Stimulated activated CD8-positive, alpha-beta memory T cell treated with anti-CD3 and anti-CD28 coated beads, Interleukin-12 subunit alpha, Interleukin-12 subunit beta, amount 100 ng/mL, for 4 hours (primary cell): ENCODE data around the gene WNT3A.
A peak's percentile ranks its signal among the peaks of the same experiment; 100 is the strongest.

ENCODE experiments used
- DNase-seq: peaks from one replicate; pipeline ENCODE4 v3.0.0-alpha.2; 2020; ENCODE audit warnings: low read depth

WNT3A gene

GRCh38 chr1:228070173-228070572 is 63.4 kb downstream of the WNT3A start:
- no peak for DNase-seq

- no peak for DNase-seq
These were observed 64.1 kb downstream of the WNT3A start for GRCh38 chr1:228070851-228071250.

- DNase-seq: no peak
These were observed 65.2 kb downstream of the WNT3A start for GRCh38 chr1:228071839-228072657.

DNA sequence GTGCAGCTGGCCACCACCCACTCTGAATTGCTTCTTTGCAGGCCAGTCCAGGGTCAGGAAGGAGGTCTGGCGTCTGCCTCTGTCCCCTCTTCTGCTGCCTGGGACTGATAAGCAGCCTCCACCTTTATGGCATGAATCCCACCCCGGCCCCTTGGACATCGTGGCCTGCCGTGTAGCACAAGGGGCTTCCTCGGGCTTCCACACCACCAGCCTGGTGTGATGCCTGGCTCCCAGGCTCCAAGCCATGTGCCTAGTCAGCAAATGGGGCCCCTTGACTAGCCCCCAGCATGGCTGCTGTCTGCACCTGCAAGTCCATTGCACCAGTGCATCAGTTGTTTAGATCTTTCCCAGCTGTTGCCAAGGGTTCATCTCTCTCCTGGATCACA is 65.9 kb downstream of the WNT3A start:
- no peak for DNase-seq

- DNase-seq: no peak
These were observed 66.5 kb downstream of the WNT3A start for GRCh38 chr1:228073061-228073856.

GRCh38 chr1:228073857-228074545 is 67.2 kb downstream of the WNT3A start:
- no peak for DNase-seq

- no peak for DNase-seq
These were observed 68.3 kb downstream of the WNT3A start for GRCh38 chr1:228074954-228075730.

DNA sequence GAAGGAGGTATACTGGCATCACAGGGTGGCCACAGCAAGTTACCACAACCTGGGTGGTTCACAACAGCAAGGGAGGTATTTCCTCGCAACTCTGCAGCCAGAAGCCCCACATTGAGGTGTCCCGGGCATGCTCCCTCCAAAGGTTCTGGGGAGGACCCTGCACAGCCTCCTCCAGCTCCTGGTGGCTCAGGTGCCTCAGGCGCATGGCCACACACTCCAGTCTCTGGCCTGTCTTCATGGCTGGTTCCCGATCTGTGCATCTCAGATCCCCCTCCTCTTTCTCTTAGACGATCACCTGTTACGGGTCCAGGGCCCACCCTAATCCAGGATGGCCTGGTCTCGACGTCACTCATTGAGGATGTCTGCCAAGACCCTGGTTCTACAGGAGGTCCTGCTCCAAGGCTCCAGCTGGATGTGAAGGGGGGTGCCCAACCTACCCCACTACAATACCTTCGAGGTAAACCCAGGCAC is 69.0 kb downstream of the WNT3A start:
- no peak for DNase-seq

DNA sequence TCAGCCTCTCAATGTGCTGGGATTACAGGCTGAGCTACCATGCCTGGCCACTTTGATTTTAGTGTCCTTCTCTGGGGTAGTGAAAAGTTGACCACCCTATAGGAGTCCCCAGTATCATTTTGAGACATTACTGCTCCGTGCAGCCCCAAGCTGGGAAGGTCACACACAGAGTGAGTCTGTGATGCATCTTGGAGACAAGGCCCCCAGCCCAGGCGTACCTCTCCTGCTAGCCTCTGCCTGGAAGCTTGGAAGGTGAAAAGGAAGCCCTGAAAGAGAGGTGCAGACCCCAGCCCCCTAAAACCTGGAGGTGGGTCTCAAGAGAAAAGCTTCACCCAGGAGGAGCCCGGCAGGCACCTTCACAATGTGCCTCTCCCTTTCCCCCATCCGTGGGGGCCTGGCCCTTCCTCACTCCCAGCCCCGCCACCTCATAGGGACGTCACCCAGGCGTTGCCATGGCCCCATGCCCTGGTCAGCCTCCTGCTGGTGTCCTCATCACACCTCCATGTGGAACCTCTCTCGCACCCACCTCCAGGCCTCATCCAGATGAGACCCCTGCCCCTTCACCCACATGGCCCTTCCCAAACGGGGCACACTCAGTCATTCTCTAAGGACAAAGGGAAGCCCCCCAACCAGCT is 70.1 kb downstream of the WNT3A start:
- no peak for DNase-seq

DNA sequence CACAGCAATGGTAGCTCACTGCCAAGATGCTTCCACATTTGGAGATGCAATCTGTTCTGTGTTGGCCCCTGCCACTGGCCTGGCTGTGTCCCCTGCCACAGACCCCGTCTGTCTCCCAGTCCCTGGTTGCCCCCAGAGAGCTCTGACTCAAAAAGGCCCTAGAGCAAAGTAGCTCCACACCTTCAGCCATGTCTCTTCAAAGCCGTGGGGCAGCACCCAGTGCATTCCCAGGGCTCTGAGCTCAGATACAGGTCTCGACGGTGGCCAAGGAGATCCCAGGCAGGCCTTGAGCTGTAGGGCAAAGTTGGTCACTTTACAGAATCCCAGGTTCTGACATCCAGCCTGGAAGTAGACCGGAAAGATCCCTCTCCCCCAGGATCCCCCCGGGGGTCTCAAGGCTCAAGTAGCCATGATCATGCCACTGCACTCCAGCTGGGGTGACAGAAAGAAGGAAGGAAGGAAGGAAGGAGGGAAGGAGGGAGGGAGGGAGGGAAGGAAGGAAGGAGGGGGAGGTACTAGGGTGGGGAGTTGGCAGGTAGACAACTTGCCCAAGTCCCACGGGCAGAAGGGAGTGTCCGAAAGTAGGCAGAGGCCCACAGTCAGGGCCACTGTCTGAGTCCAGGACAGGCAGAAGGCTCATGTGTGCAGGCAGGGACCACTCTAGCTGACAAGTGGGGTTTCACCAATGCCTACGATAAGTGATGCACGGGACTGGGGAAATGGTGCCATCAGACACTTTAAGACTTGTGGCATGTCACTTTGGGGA is 71.0 kb downstream of the WNT3A start:
- no peak for DNase-seq

DNA sequence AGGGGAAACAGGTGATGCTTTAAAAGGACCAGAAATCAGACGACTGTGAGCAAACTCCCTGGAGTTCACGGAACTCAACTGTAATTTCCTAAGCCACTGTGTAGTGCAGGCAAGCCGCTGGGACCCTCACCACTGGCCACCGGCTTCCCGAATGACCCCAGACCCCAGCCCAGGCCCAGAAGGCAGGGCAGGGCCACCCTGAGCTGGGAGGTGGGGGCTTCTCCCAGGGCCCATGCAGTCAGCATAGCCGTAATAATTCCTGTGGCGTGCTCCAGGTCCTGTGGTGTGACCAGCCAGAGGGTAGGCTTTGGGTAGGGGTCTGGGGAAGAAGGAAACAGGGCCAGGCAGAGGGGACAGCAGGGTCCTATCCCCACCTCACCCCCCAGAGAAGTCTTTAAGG is 72.2 kb downstream of the WNT3A start:
- DNase-seq: no peak

- no peak for DNase-seq
These were observed 72.9 kb downstream of the WNT3A start for GRCh38 chr1:228079601-228080263.

GRCh38 chr1:228081144-228081543 is 74.3 kb downstream of the WNT3A start:
- DNase-seq: no peak

DNA sequence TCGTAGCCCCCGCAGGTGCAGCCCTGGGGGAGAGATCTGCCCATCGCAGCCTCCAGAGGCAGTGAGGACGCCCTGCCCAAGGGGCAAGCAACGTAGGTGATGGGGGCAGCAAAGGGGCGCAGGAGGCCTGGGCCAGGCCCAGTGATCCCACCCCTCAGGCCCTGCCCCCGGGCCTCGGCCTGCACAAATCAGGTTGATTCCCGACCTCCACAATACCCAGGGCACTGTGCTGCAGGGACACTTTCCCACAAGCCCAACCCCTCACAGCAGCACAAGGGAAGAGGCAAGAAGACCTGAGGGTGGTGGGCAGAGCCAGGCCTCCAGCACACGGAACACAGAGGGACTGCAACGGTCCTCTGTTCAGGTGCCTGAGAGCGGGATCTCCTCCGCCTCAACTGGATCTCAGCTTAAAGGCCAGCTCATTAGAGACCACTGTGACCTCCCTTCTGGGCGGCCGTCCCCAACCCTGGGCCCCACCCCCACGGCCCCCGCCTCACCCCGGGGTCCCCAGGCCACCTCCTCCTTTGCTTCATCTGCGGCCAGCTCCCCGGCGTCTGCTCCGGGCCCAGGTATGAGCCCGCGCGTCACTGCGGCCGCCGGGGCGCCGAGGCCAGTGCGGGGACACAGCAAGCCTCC is 74.9 kb downstream of the WNT3A start:
- no peak for DNase-seq

- DNase-seq: peak; percentile 93
These were observed 75.6 kb downstream of the WNT3A start, which contains the start of gene ARF1 for GRCh38 chr1:228082214-228082917. ARF1 (plus strand) TSS chr1:228082708; CDS start chr1:228097115, 14,407 bp downstream.

GRCh38 chr1:228082918-228083870 is 76.4 kb downstream of the WNT3A start:
- no peak for DNase-seq

- no peak for DNase-seq
These were observed 77.1 kb downstream of the WNT3A start for GRCh38 chr1:228083871-228084278.

DNA sequence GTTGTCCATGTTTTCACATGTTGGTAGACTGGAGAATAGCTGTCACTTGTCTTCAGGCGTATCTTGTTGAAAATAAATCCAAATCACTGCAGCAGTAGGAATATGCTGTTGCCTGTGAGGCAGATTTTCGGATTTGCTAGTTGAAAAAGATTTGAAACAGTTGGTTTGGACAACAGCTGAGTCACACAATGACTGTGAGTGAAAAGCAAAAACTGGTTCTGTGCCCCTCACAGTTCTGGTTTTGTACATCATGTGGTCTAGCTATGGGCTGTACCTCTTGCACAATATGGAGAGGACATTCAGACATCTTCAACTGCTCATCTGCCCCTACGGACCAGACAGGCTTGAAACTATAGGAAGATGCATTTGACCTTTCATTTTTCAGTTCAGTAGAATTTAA is 77.5 kb downstream of the WNT3A start:
- no peak for DNase-seq
